ENCODE measurements around the gene TMEM132D.
A peak's percentile ranks its signal among the peaks of the same experiment; 100 is the strongest.

Gene TMEM132D

DNA sequence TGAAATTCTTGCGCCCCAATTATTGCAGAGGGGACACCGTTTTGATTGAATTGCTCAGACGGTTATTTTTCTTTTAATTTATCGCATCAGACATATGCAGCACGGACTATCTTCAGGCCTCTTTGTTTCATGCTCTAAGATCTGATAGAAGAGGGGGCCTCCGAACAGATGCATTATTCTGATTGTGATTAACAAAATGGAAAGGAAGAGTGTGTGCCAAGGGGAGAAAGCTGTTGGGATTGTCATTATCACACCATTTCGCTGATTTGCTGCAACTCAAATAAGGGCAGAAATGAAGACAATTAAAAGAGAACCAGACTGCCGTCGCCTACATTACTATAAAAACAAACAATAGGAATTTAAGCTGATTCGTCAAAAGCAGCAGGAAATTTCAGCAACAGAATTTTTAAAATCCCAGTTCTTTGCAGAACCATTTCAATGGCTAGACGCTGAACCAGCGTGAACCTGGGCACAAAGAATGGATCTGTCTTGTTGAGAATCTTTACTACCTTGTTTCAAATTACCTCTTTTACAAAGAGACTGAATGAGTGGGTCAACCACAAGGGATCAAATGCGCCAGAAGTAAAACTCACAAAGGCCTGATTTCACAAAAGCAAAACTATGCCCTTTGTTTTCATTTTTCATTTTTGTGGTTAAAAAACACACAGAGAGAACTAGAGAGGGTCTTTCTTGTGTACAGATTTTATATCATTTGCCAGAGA, 30.6 kb downstream of the TMEM132D start:
- DNase-seq: peak; percentile 33

- DNase-seq: peak; percentile 73
Observed at GRCh38 chr12:129871991-129872972, 31.5 kb downstream of the TMEM132D start.

GRCh38 chr12:129870796-129871195, 33.0 kb downstream of the TMEM132D start:
- no peak for DNase-seq

GRCh38 chr12:129870136-129870535, 33.7 kb downstream of the TMEM132D start:
- no peak for DNase-seq

GRCh38 chr12:129868575-129868974, 35.2 kb downstream of the TMEM132D start:
- DNase-seq: no peak

- DNase-seq: no peak
Observed at GRCh38 chr12:129863938-129864337, 39.9 kb downstream of the TMEM132D start.

- DNase-seq: no peak
Observed at GRCh38 chr12:129862561-129863175, 41.2 kb downstream of the TMEM132D start.

- DNase-seq: no peak
Observed at GRCh38 chr12:129861951-129862350, 41.9 kb downstream of the TMEM132D start.

DNA sequence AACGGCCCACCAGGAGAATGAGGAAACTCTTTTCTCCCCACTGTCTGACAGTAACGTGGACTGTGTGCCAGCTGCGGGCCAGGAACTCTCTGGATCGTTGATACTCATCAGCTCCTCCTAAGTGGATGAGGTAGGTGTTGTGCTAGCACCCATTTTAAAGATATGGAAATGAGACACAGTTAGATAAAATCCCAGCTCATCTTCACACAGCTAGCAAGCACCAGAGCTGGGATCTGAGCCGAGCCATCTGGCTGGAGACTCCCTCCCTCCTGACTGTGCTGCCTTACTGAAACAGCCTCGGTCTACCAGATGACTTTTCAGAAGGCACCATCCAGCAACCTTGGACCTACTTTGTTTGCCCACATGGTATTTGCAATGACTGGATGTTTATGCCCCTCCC, 49.2 kb downstream of the TMEM132D start:
- DNase-seq: no peak

DNA sequence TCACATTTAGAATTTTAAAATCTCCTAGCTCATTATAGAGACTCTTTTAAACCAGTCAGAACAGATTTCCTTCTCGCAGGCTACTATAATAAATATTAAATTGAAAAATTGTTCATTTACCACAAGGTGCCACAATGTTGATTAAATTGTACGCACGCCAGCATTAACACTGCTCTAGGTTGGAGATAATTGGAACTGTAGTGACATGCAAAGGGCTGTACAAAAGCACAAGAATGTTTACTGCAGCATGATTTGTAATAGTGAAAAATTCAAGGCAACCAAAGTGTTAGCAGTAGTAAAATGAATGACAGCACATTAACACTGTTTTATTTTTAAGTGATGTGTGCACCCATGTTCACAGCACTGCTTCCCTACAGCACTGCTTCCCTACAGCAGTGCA, 52.5 kb downstream of the TMEM132D start:
- no peak for DNase-seq

- no peak for DNase-seq
Observed at GRCh38 chr12:129848876-129849275, 54.9 kb downstream of the TMEM132D start.

DNA sequence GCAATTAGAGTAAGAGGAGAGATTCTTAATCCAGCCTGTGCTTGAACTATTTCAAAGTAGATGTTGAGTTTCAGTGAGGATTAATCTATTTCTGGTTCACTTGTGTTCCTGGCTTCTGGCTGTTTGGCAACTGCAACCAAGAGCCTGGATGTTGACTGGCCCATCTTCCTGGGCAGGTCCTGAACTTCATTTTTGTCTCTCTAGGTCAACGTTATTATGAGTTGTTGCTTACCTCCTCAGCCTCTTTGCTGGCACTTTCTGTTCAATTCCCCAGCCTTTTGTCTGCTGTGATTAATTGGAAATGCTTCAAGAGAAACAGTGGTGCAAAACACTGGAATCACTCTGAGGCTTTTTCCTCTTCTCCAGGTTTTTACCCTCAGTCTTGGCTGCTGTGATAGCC, 56.8 kb downstream of the TMEM132D start:
- DNase-seq: no peak

DNA sequence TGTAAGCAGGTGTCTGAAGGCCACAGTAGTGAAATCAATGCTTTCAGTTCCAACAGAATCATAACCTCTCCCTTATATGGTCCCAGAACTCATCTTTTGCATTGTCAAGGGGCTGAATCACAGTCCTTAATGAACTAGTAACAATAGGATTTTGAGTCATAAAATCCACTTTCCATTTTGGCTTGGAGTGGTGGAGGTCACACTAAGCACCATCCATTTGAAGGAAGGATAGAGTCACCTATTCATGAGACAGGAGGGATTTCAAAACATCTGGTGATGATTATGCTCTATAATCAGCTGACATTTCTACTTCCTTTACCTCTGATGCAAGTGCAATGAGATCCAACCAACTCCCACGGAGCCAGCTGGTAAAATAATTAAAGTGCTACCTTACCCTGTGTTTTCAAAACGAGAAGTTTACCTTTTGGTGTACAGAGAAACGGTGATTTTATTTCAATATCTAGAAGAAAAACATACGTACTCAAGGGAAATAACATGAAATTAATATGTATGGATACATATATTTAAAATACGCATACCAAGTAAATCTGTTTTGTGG, 59.1 kb downstream of the TMEM132D start:
- no peak for DNase-seq

GRCh38 chr12:129841251-129841650, 62.6 kb downstream of the TMEM132D start:
- DNase-seq: no peak

DNA sequence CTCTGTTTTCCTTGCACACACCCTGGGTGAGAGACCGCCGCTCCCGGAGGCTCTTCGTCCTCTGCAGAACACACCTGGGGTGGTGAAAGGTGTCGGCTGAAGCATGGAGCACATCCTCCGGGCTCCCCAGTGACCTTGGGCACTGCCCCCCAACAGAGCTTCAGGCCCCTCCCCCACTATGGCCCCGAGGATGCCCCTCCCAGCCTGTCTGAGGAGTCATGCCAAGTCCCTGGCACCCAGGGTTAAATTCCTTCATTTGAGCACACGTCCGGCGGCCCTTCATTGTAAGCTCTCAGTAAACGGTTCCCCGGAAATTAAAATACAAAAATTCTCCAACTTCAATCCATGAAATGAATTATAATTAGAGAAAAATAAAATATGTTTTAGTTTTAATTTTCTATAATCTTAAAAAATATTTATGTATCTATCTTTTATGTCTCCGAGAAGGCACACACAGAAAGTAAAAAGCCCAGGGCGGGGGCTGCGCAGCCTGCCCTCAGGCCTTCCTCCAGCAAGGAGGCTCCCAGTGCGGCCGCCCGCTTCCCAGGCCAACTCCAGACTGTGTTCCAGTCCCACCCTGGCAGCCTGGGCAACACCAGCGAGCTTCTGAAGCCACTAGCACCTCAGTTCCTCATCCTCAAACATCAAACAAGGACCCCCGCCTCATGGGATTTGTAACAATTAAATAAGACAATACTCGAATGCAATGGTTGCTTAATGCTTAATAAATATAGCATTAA, 63.5 kb downstream of the TMEM132D start:
- no peak for DNase-seq

GRCh38 chr12:129839679-129840078, 64.1 kb downstream of the TMEM132D start:
- DNase-seq: no peak

DNA sequence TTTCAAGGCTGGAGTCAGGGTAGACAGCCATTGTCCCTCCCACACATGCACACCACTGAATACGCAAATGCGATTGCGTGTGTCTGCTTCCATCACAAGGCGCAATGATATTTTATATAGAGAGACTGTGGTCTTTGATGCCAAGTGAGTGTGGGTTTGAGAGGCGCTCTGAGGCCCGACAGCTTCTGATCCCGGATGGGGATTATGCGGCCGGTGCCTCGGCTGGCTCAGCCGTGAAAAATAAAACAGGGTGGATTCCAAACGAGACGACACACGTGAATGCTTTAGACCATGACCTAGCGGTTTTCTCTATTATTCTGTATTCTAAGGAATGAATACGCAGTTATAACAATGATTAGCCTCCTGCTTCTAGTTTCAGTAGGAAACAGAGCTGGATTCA, 72.5 kb downstream of the TMEM132D start:
- no peak for DNase-seq

- DNase-seq: no peak
Observed at GRCh38 chr12:129830796-129831195, 73.0 kb downstream of the TMEM132D start.

DNA sequence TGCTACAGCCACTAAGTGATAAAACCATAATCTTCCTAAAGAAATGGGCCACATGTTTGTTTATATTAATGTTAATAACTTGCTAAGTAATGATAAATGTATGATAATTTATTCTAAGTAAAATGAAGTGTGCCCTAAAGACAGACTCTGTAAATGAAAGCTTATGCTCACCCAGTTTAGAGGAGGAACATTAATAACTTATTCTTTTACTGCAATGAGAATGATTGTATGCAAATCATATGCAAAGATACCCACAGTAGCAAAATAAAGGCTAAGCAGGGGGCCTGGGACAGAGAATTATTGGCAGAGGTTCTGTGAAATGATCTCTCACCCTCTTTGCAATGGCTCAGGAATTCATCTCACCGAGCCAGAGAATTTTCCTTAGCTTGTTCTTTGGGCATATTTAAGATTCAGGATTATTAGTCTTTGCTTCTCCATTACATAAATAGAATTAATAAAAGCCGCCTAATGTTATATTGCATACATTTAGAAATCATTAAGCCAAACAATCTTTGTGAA, 75.9 kb downstream of the TMEM132D start:
- no peak for DNase-seq

GRCh38 chr12:129827102-129827865, 76.5 kb downstream of the TMEM132D start:
- no peak for DNase-seq

DNA sequence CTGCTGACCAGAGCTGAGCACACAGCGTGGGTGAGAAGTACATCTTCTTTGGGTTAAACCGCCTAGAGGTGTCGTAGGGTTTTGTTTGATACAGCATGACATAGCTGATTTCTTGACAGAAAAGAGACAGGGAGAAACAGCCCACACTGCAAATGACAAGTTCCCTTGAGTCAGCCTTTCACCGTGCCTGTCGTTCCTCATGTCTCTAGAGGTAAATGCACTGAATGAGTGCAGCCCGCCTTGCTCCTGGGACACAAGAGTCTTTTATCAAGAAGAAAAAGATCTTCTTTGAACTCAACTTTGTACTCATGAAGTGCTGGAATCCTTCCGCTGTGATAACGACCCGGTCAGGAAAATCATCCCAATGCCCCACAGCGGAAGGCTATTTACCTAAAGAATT, 77.6 kb downstream of the TMEM132D start:
- no peak for DNase-seq
